Choroid plexus epithelial cell (primary cell): Measurements from ENCODE around the gene PRKG1.

ENCODE experiments used
- DNase-seq: peaks from one replicate; pipeline ENCODE4 v3.0.0-alpha.2; 2010; ENCODE audit warnings: low read depth
- H3K4me3 ChIP-seq: 2 replicates; pipeline ENCODE4 v1.5.1; 2011; ENCODE audit warnings: low read depth, mild to moderate bottlenecking, control low read depth, low read length, moderate library complexity
- CTCF ChIP-seq: conservative IDR thresholded peaks from 2 replicates; pipeline ENCODE4 v1.5.1; 2011; ENCODE audit warnings: low read depth, mild to moderate bottlenecking, control low read depth, inconsistent platforms, low read length, moderate library complexity

PRKG1 gene

GRCh38 chr10:51231754-51232153 is 157.5 kb downstream of the PRKG1 start:
- TF ChIP-seq CTCF = no peak
- H3K4me3 ChIP-seq = no peak overlapping the region
- no peak for DNase-seq

- peak; percentile 14 for DNase-seq
- TF ChIP-seq CTCF = no peak
- H3K4me3 ChIP-seq = no peak overlapping the region
These were observed 159.2 kb downstream of the PRKG1 start for GRCh38 chr10:51233337-51234100.

GRCh38 chr10:51235865-51236264 is 161.6 kb downstream of the PRKG1 start:
- DNase-seq = no peak
- no peak overlapping the region for H3K4me3 ChIP-seq
- TF ChIP-seq CTCF = no peak

GRCh38 chr10:51239006-51239405 is 164.7 kb downstream of the PRKG1 start:
- no peak overlapping the region for H3K4me3 ChIP-seq
- no peak for TF ChIP-seq CTCF
- no peak for DNase-seq

- no peak overlapping the region for H3K4me3 ChIP-seq
- TF ChIP-seq CTCF = no peak
- DNase-seq = no peak
These were observed 167.2 kb downstream of the PRKG1 start for GRCh38 chr10:51241461-51241860.

GRCh38 chr10:51242393-51242792 is 168.1 kb downstream of the PRKG1 start:
- DNase-seq = no peak
- TF ChIP-seq CTCF = no peak
- H3K4me3 ChIP-seq = no peak overlapping the region

- peak; percentile 46 for DNase-seq
- no peak for TF ChIP-seq CTCF
- no peak overlapping the region for H3K4me3 ChIP-seq
These were observed 170.0 kb downstream of the PRKG1 start for GRCh38 chr10:51244309-51244708.
